H9 (cell line): ENCODE results near the gene COIL. TPM values are rescaled to one million over a fixed set of nuclear protein-coding genes. Genes with fewer than 3 reads are reported as not detected.

ENCODE experiments used
- DNase-seq: peaks from one replicate; pipeline ENCODE4 v3.0.0-alpha.2; 2017
- H2AFZ ChIP-seq: one replicate; pipeline ENCODE4 v1.6.1; 2013; ENCODE audit warnings: mild to moderate bottlenecking, low read length, control low read depth, moderate library complexity
- H2AK5ac ChIP-seq: 2 replicates; pipeline ENCODE4 v1.6.1; 2013; ENCODE audit warnings: low read length, control low read depth, mixed read lengths; ENCODE audit not compliant: insufficient read length
- H2BK120ac ChIP-seq: one replicate; pipeline ENCODE4 v1.6.1; 2013; ENCODE audit warnings: low read depth, mild to moderate bottlenecking, low read length, control low read depth, inconsistent platforms; ENCODE audit not compliant: poor library complexity, severe bottlenecking
- H2BK12ac ChIP-seq: 2 replicates; pipeline ENCODE4 v1.6.1; 2013; ENCODE audit warnings: low read length, control low read depth, mixed read lengths, low read depth; ENCODE audit not compliant: insufficient read length
- H2BK15ac ChIP-seq: 2 replicates; pipeline ENCODE4 v1.6.1; 2013; ENCODE audit warnings: low read depth, low read length, control low read depth
- H2BK20ac ChIP-seq: one replicate; pipeline ENCODE4 v1.6.1; 2013; ENCODE audit warnings: low read depth, mild to moderate bottlenecking, low read length, control low read depth, inconsistent platforms; ENCODE audit not compliant: poor library complexity, severe bottlenecking
- H2BK5ac ChIP-seq: 2 replicates; pipeline ENCODE4 v1.6.1; 2013; ENCODE audit warnings: low read length, control low read depth, mixed read lengths; ENCODE audit not compliant: insufficient read length
- H3K14ac ChIP-seq: 2 replicates; pipeline ENCODE4 v1.6.1; 2013; ENCODE audit warnings: low read length, control low read depth; ENCODE audit not compliant: insufficient read depth
- H3K18ac ChIP-seq: 2 replicates; pipeline ENCODE4 v1.6.1; 2013; ENCODE audit warnings: low read depth, mild to moderate bottlenecking, mixed read lengths, low read length, control low read depth; ENCODE audit not compliant: insufficient read length
- H3K23ac ChIP-seq: 2 replicates; pipeline ENCODE4 v1.6.1; 2013; ENCODE audit warnings: low read length, control low read depth, mixed read lengths, low read depth; ENCODE audit not compliant: insufficient read length
- H3K23me2 ChIP-seq: 2 replicates; pipeline ENCODE4 v1.6.1; 2013; ENCODE audit warnings: low read depth, mild to moderate bottlenecking, mixed read lengths, low read length, control low read depth; ENCODE audit not compliant: insufficient read length, poor library complexity, severe bottlenecking
- H3K27ac ChIP-seq: 2 replicates; pipeline ENCODE4 v1.5.1; 2013; ENCODE audit warnings: low read length, control low read depth, mixed read lengths, low read depth; ENCODE audit not compliant: insufficient read length
- H3K27me3 ChIP-seq: 2 replicates; pipeline ENCODE4 v1.6.1; 2013; ENCODE audit warnings: low read length, control low read depth, inconsistent platforms; ENCODE audit not compliant: insufficient read depth
- H3K4ac ChIP-seq: 2 replicates; pipeline ENCODE4 v1.6.1; 2013; ENCODE audit warnings: low read depth, mild to moderate bottlenecking, control low read depth, inconsistent platforms, low read length, moderate library complexity
- H3K4me1 ChIP-seq: 2 replicates; pipeline ENCODE4 v1.6.1; 2013; ENCODE audit warnings: low read length, control low read depth, inconsistent platforms; ENCODE audit not compliant: insufficient read depth
- H3K4me2 ChIP-seq: 2 replicates; pipeline ENCODE4 v1.6.1; 2013; ENCODE audit warnings: low read length, control low read depth, mixed read lengths; ENCODE audit not compliant: insufficient read length, insufficient read depth
- H3K56ac ChIP-seq: 2 replicates; pipeline ENCODE4 v1.6.1; 2013; ENCODE audit warnings: low read depth, mild to moderate bottlenecking, mixed read lengths, low read length, control low read depth; ENCODE audit not compliant: insufficient read length
- H3K79me1 ChIP-seq: 2 replicates; pipeline ENCODE4 v1.6.1; 2013; ENCODE audit warnings: low read depth, mild to moderate bottlenecking, moderate library complexity, low read length, control low read depth, inconsistent platforms; ENCODE audit not compliant: insufficient read depth, poor library complexity, severe bottlenecking
- H3K79me2 ChIP-seq: 2 replicates; pipeline ENCODE4 v1.6.1; 2013; ENCODE audit warnings: low read length, control low read depth, inconsistent platforms; ENCODE audit not compliant: insufficient read depth
- H3K9ac ChIP-seq: 2 replicates; pipeline ENCODE4 v1.6.1; 2013; ENCODE audit warnings: low read length, control low read depth, mixed read lengths; ENCODE audit not compliant: insufficient read length; ENCODE audit errors: extremely low read depth
- H3K9me3 ChIP-seq: one replicate; pipeline ENCODE4 v1.6.1; 2013; ENCODE audit warnings: low read depth, low read length, inconsistent platforms; ENCODE audit not compliant: control insufficient read depth
- H3T11ph ChIP-seq: one replicate; pipeline ENCODE4 v1.6.1; 2013; ENCODE audit warnings: mild to moderate bottlenecking, low read length, control low read depth, inconsistent platforms
- H4K20me1 ChIP-seq: one replicate; pipeline ENCODE4 v1.6.1; 2013; ENCODE audit not compliant: control insufficient read depth, insufficient read length, insufficient read depth
- H4K5ac ChIP-seq: 2 replicates; pipeline ENCODE4 v1.6.1; 2013; ENCODE audit warnings: low read depth, mild to moderate bottlenecking, mixed read lengths, low read length, control low read depth; ENCODE audit not compliant: insufficient read length
- H4K8ac ChIP-seq: replicated peaks from 2 replicates; pipeline ENCODE4 v1.6.1; 2013; ENCODE audit warnings: low read length, control low read depth, mixed read lengths, low read depth; ENCODE audit not compliant: insufficient read length
- H4K91ac ChIP-seq: 2 replicates; pipeline ENCODE4 v1.6.1; 2013; ENCODE audit warnings: low read depth, mild to moderate bottlenecking, moderate library complexity, mixed read lengths, low read length, control low read depth; ENCODE audit not compliant: insufficient read length
- H3K27ac Mint-ChIP-seq, 3 experiments: 2 replicates in 2 of 3; 3 replicates in 1 of 3; pipeline ENCODE4 v1.8.0; 2020 to 2021; ENCODE audit warnings: mixed read lengths in 3 of 3, mild to moderate bottlenecking in 1 of 3, moderate library complexity in 1 of 3
- H3K27me3 Mint-ChIP-seq: 2 replicates; pipeline ENCODE4 v1.8.0; 2021; ENCODE audit warnings: low read depth, mild to moderate bottlenecking, moderate library complexity, mixed read lengths
- H3K36me3 Mint-ChIP-seq, 3 experiments: 2 replicates in 2 of 3; 3 replicates in 1 of 3; pipeline ENCODE4 v1.8.0; 2020 to 2021; ENCODE audit warnings: low read depth in 3 of 3, mixed read lengths in 3 of 3; ENCODE audit not compliant: insufficient read depth in 1 of 3
- H3K4me1 Mint-ChIP-seq, 2 experiments: 2 replicates each; pipeline ENCODE4 v1.8.0; 2020; ENCODE audit warnings: mixed read lengths in 2 of 2
- H3K4me3 Mint-ChIP-seq, 2 experiments: 2 replicates in 1 of 2; 3 replicates in 1 of 2; pipeline ENCODE4 v1.8.0; 2020 to 2021; ENCODE audit warnings: mild to moderate bottlenecking in 2 of 2, mixed read lengths in 2 of 2, moderate library complexity in 1 of 2
- H3K9me3 Mint-ChIP-seq, 2 experiments: 2 replicates in 1 of 2; 3 replicates in 1 of 2; pipeline ENCODE4 v1.8.0; 2020; ENCODE audit warnings: mild to moderate bottlenecking in 2 of 2, mixed read lengths in 2 of 2, moderate library complexity in 1 of 2
- CTCF ChIP-seq: fragments of 200-600 bp; sonication (generic); conservative IDR thresholded peaks from 3 replicates; pipeline ENCODE4 v1.8.0; 2021; ENCODE audit warnings: antibody characterized with exemption, mild to moderate bottlenecking
- WGBS: extraction: QIAGEN DNeasy Blood & Tissue Kit; methylation state at CpG from one replicate; pipeline ENCODE4 v1.1.7; 2013; ENCODE audit warnings: missing lambda C conversion rate, low lambda C conversion rate, mixed read lengths; ENCODE audit not compliant: insufficient read length; ENCODE audit errors: extremely low coverage; 5-methylcytosine and 5-hydroxymethylcytosine counted together
- total RNA-seq: library from RNA; stranded (reverse); gene quantifications from 2 replicates; pipeline ENCODE4 v1.2.1, GENCODE V29; 2021

Gene COIL
- total RNA-seq, 1 experiment from 2014 or later = 21.5 TPM

GRCh38 chr17:56903560-56903959, 57.3 kb downstream of the COIL start:
- Histone ChIP-seq H4K8ac (no peak overlapping the region), H2BK20ac (no peak overlapping the region), H2AFZ (no peak overlapping the region), H3K18ac (no peak overlapping the region), H3K23ac (no peak overlapping the region), H3K27me3 (no peaks in the 10 kb centered on the region; the same call in 1 of the 2 replicates), H2BK15ac (no peak overlapping the region), H3K4me1 (no peaks in the 10 kb centered on the region), H3K4ac (no peak overlapping the region), H3K27ac (no peak overlapping the region), H3K9ac (no peak overlapping the region), H3K9me3 (no peaks in the 10 kb centered on the region), H4K91ac (no peak overlapping the region), H2BK12ac (no peak overlapping the region), H3K79me1 (no peaks in the 10 kb centered on the region), H2AK5ac (no peak overlapping the region), H3K14ac (no peak overlapping the region), H2BK120ac (no peak overlapping the region), H4K20me1 (no peaks in the 10 kb centered on the region), H3K79me2 (no peaks in the 10 kb centered on the region), H3K56ac (no peak overlapping the region), H2BK5ac (no peak overlapping the region), H4K5ac (no peak overlapping the region), H3T11ph (no peak overlapping the region), H3K23me2 (no peaks in the 10 kb centered on the region), H3K4me2 (no peak overlapping the region)
- H3K27me3 Mint-ChIP-seq = no peaks in the 10 kb centered on the region
- H3K27ac Mint-ChIP-seq = no peak overlapping the region
- no peak for TF ChIP-seq CTCF
- WGBS = no CpG with 5 or more reads among the region's 5 CpGs
- DNase-seq = no peak
- H3K36me3 Mint-ChIP-seq = peaks cover 37 to 83% (median 44%) of the 10 kb centered on the region in 3 experiments
- no peaks in the 10 kb centered on the region for H3K9me3 Mint-ChIP-seq
- H3K4me1 Mint-ChIP-seq = peaks cover 11 to 12% of the 10 kb centered on the region in 2 experiments
- H3K4me3 Mint-ChIP-seq = no peak overlapping the region
